ENCODE measurements around the gene CDS2.

CDS2 gene

GRCh38 chr20:5187122-5187521, 60.3 kb downstream of the CDS2 start:
- ATAC-seq (replicated peaks), result peak in 1 of 2 donors; percentile 75
- Mint-ChIP-seq H3K27ac (peak overlapping the region; percentile 51), H3K4me1 (peaks cover 6 to 9% of the 10 kb centered on the region in 2 donors)

GRCh38 chr20:5188736-5189135, 61.9 kb downstream of the CDS2 start:
- Mint-ChIP-seq H3K27ac (peak overlapping the region; percentile 31), H3K27me3 (no peaks in the 10 kb centered on the region), H3K36me3 (peaks cover 25 to 42% of the 10 kb centered on the region in 2 donors), H3K4me1 (peaks cover 14 to 18% of the 10 kb centered on the region in 2 donors), H3K4me3 (no peak overlapping the region), H3K9me3 (no peaks in the 10 kb centered on the region)
- ATAC-seq (replicated peaks) (no peak), DNase-seq (no peak)

More at GRCh38 chr20:5187122-5187521, 60.3 kb downstream of the CDS2 start:
- H3K27me3 Mint-ChIP-seq, result no peaks in the 10 kb centered on the region
- no peaks in the 10 kb centered on the region for H3K9me3 Mint-ChIP-seq
- H3K36me3 Mint-ChIP-seq, result peaks cover 31 to 56% of the 10 kb centered on the region in 2 donors
- DNase-seq, result no peak
- no peak overlapping the region for H3K4me3 Mint-ChIP-seq

- Mint-ChIP-seq H3K9me3 (no peaks in the 10 kb centered on the region), H3K27me3 (no peaks in the 10 kb centered on the region), H3K4me3 (no peak overlapping the region), H3K27ac (peak overlapping the region; percentile 69), H3K36me3 (peaks cover 25 to 41% of the 10 kb centered on the region in 2 donors), H3K4me1 (peaks cover 12 to 14% of the 10 kb centered on the region in 2 donors)
- ATAC-seq (replicated peaks) (no peak), DNase-seq (no peak)
Observed at GRCh38 chr20:5189917-5190316, 63.1 kb downstream of the CDS2 start.

- H3K27ac Mint-ChIP-seq, result no peak overlapping the region
- DNase-seq (no peak), ATAC-seq (replicated peaks) (peak in 1 of 2 donors; percentile 34)
- peaks cover 26 to 42% of the 10 kb centered on the region in 2 donors for H3K36me3 Mint-ChIP-seq
- no peaks in the 10 kb centered on the region for H3K27me3 Mint-ChIP-seq
- no peaks in the 10 kb centered on the region for H3K9me3 Mint-ChIP-seq
- H3K4me3 Mint-ChIP-seq, result no peak overlapping the region
- peaks cover 12 to 14% of the 10 kb centered on the region in 2 donors for H3K4me1 Mint-ChIP-seq
Observed at GRCh38 chr20:5190444-5190843, 63.6 kb downstream of the CDS2 start.

GRCh38 chr20:5191829-5192569, 65.2 kb downstream of the CDS2 start:
- peak overlapping the region; percentile 62 for H3K27ac Mint-ChIP-seq

GRCh38 chr20:5192570-5193431, 66.0 kb downstream of the CDS2 start:
- Mint-ChIP-seq H3K4me3 (no peak overlapping the region), H3K36me3 (peaks cover 23 to 34% of the 10 kb centered on the region in 2 donors), H3K4me1 (peaks cover 12 to 17% of the 10 kb centered on the region in 2 donors), H3K9me3 (no peaks in the 10 kb centered on the region), H3K27ac (no peak overlapping the region), H3K27me3 (no peaks in the 10 kb centered on the region)
- no peak for DNase-seq
- ATAC-seq (replicated peaks), result peak; percentile 8 to 17

More at GRCh38 chr20:5191829-5192569, 65.2 kb downstream of the CDS2 start:
- H3K4me1 Mint-ChIP-seq, result peaks cover 12 to 17% of the 10 kb centered on the region in 2 donors
- H3K36me3 Mint-ChIP-seq, result peaks cover 22 to 34% of the 10 kb centered on the region in 2 donors
- DNase-seq (peak; percentile 17), ATAC-seq (replicated peaks) (peak; percentile 76 to 87)
- no peak overlapping the region for H3K4me3 Mint-ChIP-seq
- H3K9me3 Mint-ChIP-seq, result no peaks in the 10 kb centered on the region
- H3K27me3 Mint-ChIP-seq, result no peaks in the 10 kb centered on the region

- no peak overlapping the region for H3K4me3 Mint-ChIP-seq
- DNase-seq (no peak), ATAC-seq (replicated peaks) (no peak)
- H3K4me1 Mint-ChIP-seq, result peaks cover 10 to 17% of the 10 kb centered on the region in 2 donors
- no peaks in the 10 kb centered on the region for H3K9me3 Mint-ChIP-seq
- H3K36me3 Mint-ChIP-seq, result peaks cover 30 to 33% of the 10 kb centered on the region in 2 donors
- H3K27ac Mint-ChIP-seq, result no peak overlapping the region
- H3K27me3 Mint-ChIP-seq, result no peaks in the 10 kb centered on the region
Observed at GRCh38 chr20:5195655-5196054, 68.8 kb downstream of the CDS2 start.

- Mint-ChIP-seq H3K9me3 (no peaks in the 10 kb centered on the region), H3K36me3 (peaks cover 29 to 31% of the 10 kb centered on the region in 2 donors), H3K4me1 (peaks cover 10 to 17% of the 10 kb centered on the region in 2 donors), H3K27me3 (no peaks in the 10 kb centered on the region), H3K4me3 (no peak overlapping the region), H3K27ac (no peak overlapping the region)
- ATAC-seq (replicated peaks), result no peak
- no peak for DNase-seq
Observed at GRCh38 chr20:5196149-5196548, 69.3 kb downstream of the CDS2 start.

- Mint-ChIP-seq H3K27ac (no peak overlapping the region), H3K4me1 (peaks cover 6 to 11% of the 10 kb centered on the region in 2 donors), H3K4me3 (no peak overlapping the region), H3K9me3 (no peaks in the 10 kb centered on the region), H3K36me3 (peaks cover 28 to 30% of the 10 kb centered on the region in 2 donors), H3K27me3 (no peaks in the 10 kb centered on the region)
- ATAC-seq (replicated peaks) (no peak), DNase-seq (no peak)
Observed at GRCh38 chr20:5197270-5197827, 70.5 kb downstream of the CDS2 start.

GRCh38 chr20:5197847-5198650, 71.2 kb downstream of the CDS2 start:
- H3K27me3 Mint-ChIP-seq, result no peaks in the 10 kb centered on the region
- DNase-seq (no peak), ATAC-seq (replicated peaks) (no peak)
- no peak overlapping the region for H3K27ac Mint-ChIP-seq
- H3K36me3 Mint-ChIP-seq, result peaks cover 28 to 29% of the 10 kb centered on the region in 2 donors
- H3K4me1 Mint-ChIP-seq, result peaks cover 0 to 4% of the 10 kb centered on the region in 2 donors
- H3K9me3 Mint-ChIP-seq, result no peaks in the 10 kb centered on the region
- H3K4me3 Mint-ChIP-seq, result no peak overlapping the region

- no peaks in the 10 kb centered on the region for H3K27me3 Mint-ChIP-seq
- DNase-seq (no peak), ATAC-seq (replicated peaks) (no peak)
- no peak overlapping the region for H3K4me3 Mint-ChIP-seq
- no peak overlapping the region for H3K27ac Mint-ChIP-seq
- H3K36me3 Mint-ChIP-seq, result peaks cover 28 to 29% of the 10 kb centered on the region in 2 donors
- peaks cover 0 to 4% of the 10 kb centered on the region in 2 donors for H3K4me1 Mint-ChIP-seq
- no peaks in the 10 kb centered on the region for H3K9me3 Mint-ChIP-seq
Observed at GRCh38 chr20:5198651-5198924, 71.8 kb downstream of the CDS2 start.

GRCh38 chr20:5203380-5203779, 76.6 kb downstream of the CDS2 start:
- Mint-ChIP-seq H3K4me3 (no peak overlapping the region), H3K27ac (no peak overlapping the region), H3K27me3 (no peaks in the 10 kb centered on the region), H3K4me1 (peaks cover 0 to 2% of the 10 kb centered on the region in 2 donors), H3K36me3 (peaks cover 8 to 22% of the 10 kb centered on the region in 2 donors), H3K9me3 (no peaks in the 10 kb centered on the region)
- DNase-seq, result no peak
- ATAC-seq (replicated peaks), result no peak

GRCh38 chr20:5205348-5206210, 78.8 kb downstream of the CDS2 start:
- no peaks in the 10 kb centered on the region for H3K27me3 Mint-ChIP-seq
- H3K9me3 Mint-ChIP-seq, result no peaks in the 10 kb centered on the region
- DNase-seq, result peak; percentile 56
- H3K36me3 Mint-ChIP-seq, result peaks cover 12 to 21% of the 10 kb centered on the region in 2 donors
- H3K4me1 Mint-ChIP-seq, result peaks cover 0 to 2% of the 10 kb centered on the region in 2 donors
- H3K4me3 Mint-ChIP-seq, result no peak overlapping the region
- ATAC-seq (replicated peaks), result peak; percentile 99 to 100
- H3K27ac Mint-ChIP-seq, result no peak overlapping the region
